ENCODE results near the gene ACTR1A. TPM values are rescaled to one million over a fixed set of nuclear protein-coding genes. Genes with fewer than 3 reads are reported as not detected.
A peak's percentile ranks its signal among the peaks of the same experiment; 100 is the strongest.

The ACTR1A gene
- total and polyA plus RNA-seq, 9 of the 15 experiments (the other 6 are each of a cell fraction or from before 2014, with no cell fraction given) = 36.3 to 77.2 (median 49.6) TPM

DNA sequence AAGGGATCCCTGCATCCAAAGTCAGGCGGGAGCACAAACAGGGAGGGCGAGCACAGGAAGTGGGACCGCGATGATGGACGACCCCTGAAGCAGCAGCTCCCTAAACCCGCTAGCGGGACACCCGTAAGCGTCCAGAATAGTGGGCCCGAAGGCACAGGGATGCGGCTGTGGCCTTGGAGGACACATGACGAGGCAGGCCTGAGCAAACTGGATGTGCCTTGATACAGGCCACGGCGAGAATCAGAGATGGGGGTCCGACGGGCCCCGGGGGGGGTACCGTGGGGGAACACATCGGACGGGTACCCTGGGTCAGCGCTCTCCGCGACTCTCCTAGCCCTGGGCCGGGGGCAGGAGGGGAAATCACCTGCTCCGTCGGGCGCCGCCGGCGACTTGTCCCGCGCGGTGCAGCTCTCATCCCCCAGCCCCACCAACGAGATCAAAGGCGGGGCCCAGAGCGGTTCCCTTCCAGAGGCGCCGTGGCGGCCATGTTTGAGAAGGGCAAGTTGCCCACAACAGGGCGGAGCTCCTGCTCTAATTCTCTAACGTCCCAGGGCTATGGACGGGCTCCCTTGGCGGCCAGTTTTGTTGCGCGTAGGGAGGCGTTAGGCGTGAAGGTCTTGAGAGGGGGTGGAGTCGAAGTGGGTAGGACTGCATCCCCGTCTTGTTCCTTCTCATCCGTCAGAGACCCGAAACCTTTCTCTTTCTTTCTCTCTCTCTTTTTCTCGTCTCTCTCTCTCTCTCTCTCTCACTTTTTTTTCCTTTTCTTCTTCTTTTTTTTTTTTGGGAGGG is 70.2 kb downstream of the ACTR1A start, which contains the start of gene CUEDC2 (continued):
- TF ChIP-seq, protein P1, sequence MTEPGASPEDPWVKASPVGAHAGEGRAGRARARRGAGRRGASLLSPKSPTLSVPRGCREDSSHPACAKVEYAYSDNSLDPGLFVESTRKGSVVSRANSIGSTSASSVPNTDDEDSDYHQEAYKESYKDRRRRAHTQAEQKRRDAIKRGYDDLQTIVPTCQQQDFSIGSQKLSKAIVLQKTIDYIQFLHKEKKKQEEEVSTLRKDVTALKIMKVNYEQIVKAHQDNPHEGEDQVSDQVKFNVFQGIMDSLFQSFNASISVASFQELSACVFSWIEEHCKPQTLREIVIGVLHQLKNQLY (CRISPR knock-in tag; conservative IDR thresholded peaks at IDR 0.05) = no peak
- TF ChIP-seq NFRKB (IDR thresholded peaks at IDR 0.05; ENCODE audit: low read depth) (peak; percentile 35; the same call in 1 of the 2 replicates), EP400 (IDR thresholded peaks at IDR 0.05) (peak; percentile 70; the same call in 1 of the 2 replicates), MBD2 (IDR thresholded peaks at IDR 0.05; ENCODE audit: borderline replicate concordance, low read depth) (peak; percentile 65; the same call in 1 of the 2 replicates), RBFOX2 (IDR thresholded peaks at IDR 0.05; ENCODE audit: low read depth, low read length) (peak; percentile 88), ZBTB17 (CRISPR knock-in tag; IDR thresholded peaks at IDR 0.05) (peak; percentile 94), LEF1 (IDR thresholded peaks at IDR 0.05) (peak; percentile 95), SMARCE1 (IDR thresholded peaks at IDR 0.05) (peak; percentile 64; the same call in 1 of the 2 replicates), ESRRA (IDR thresholded peaks at IDR 0.05; ENCODE audit: borderline replicate concordance, low read depth) (peak; percentile 60; the same call in 1 of the 2 replicates), POLR2AphosphoS2 (IDR thresholded peaks at IDR 0.05; ENCODE audit: low read length) (no peak), CC2D1A (IDR thresholded peaks at IDR 0.05) (0 out of 2 replicates have a peak, but pooled peaks have one; percentile 9), ZBTB8A (IDR thresholded peaks at IDR 0.05; ENCODE audit: partially characterized antibody) (no peak), KLF13 (tag; IDR thresholded peaks at IDR 0.05; ENCODE audit: borderline replicate concordance, low read depth) (peak; percentile 51; the same call in 1 of the 2 replicates), MEF2A (IDR thresholded peaks at IDR 0.05; ENCODE audit: control insufficient read depth, low read depth, low read length) (no peak), MCM5 (IDR thresholded peaks at IDR 0.05; ENCODE audit: low read depth) (no peak), PML (IDR thresholded peaks at IDR 0.05; ENCODE audit: low read length) (0 out of 2 replicates have a peak, but pooled peaks have one; percentile 27), RCOR1 (IDR thresholded peaks at IDR 0.05; ENCODE audit: borderline replicate concordance in 1 of 2, low read depth in 2 of 2, low read length in 2 of 2) (peak in 1 of 2 experiments; percentile 56; a peak in 2 of 4 replicates), TCF7 (IDR thresholded peaks at IDR 0.05; ENCODE audit: borderline replicate concordance) (peak; percentile 92), BHLHE40 (IDR thresholded peaks at IDR 0.05; ENCODE audit: low read length) (peak; percentile 30; the same call in 1 of the 2 replicates), JUND (IDR thresholded peaks at IDR 0.05; ENCODE audit: borderline replicate concordance, low read depth, low read length) (peak; percentile 56; the same call in 1 of the 2 replicates), JUND (tag; IDR thresholded peaks at IDR 0.05; ENCODE audit: borderline replicate concordance, low read depth, low read length) (no peak; the same call in 2 of the 3 replicates)
- TF ChIP-seq, protein P2, sequence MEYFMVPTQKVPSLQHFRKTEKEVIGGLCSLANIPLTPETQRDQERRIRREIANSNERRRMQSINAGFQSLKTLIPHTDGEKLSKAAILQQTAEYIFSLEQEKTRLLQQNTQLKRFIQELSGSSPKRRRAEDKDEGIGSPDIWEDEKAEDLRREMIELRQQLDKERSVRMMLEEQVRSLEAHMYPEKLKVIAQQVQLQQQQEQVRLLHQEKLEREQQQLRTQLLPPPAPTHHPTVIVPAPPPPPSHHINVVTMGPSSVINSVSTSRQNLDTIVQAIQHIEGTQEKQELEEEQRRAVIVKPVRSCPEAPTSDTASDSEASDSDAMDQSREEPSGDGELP (CRISPR knock-in tag; IDR thresholded peaks at IDR 0.05; ENCODE audit: borderline replicate concordance) = peak; percentile 79
- TF ChIP-seq, protein P3, sequence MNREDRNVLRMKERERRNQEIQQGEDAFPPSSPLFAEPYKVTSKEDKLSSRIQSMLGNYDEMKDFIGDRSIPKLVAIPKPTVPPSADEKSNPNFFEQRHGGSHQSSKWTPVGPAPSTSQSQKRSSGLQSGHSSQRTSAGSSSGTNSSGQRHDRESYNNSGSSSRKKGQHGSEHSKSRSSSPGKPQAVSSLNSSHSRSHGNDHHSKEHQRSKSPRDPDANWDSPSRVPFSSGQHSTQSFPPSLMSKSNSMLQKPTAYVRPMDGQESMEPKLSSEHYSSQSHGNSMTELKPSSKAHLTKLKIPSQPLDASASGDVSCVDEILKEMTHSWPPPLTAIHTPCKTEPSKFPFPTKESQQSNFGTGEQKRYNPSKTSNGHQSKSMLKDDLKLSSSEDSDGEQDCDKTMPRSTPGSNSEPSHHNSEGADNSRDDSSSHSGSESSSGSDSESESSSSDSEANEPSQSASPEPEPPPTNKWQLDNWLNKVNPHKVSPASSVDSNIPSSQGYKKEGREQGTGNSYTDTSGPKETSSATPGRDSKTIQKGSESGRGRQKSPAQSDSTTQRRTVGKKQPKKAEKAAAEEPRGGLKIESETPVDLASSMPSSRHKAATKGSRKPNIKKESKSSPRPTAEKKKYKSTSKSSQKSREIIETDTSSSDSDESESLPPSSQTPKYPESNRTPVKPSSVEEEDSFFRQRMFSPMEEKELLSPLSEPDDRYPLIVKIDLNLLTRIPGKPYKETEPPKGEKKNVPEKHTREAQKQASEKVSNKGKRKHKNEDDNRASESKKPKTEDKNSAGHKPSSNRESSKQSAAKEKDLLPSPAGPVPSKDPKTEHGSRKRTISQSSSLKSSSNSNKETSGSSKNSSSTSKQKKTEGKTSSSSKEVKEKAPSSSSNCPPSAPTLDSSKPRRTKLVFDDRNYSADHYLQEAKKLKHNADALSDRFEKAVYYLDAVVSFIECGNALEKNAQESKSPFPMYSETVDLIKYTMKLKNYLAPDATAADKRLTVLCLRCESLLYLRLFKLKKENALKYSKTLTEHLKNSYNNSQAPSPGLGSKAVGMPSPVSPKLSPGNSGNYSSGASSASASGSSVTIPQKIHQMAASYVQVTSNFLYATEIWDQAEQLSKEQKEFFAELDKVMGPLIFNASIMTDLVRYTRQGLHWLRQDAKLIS (CRISPR knock-in tag; IDR thresholded peaks at IDR 0.05) = peak; percentile 71
